Measurements from ENCODE around the gene TJAP1. TPM values are rescaled to one million over a fixed set of nuclear protein-coding genes. Genes with fewer than 3 reads are reported as not detected.

The TJAP1 gene
- total and polyA plus RNA-seq, 8 donors: 12.9 to 44.5 (median 17.3) TPM

GRCh38 chr6:43445576-43445975, 31.8 kb upstream of the TJAP1 start:
- Histone ChIP-seq H3K9me3 (no peaks in the 10 kb centered on the region), H3K27me3 (no peaks in the 10 kb centered on the region), H3K27ac (no peak overlapping the region), H3K36me3 (peaks cover 0 to 27% (median 24%) of the 10 kb centered on the region in 3 donors), H3K4me1 (no peaks in the 10 kb centered on the region), H3K4me3 (no peak overlapping the region)
- ATAC-seq (peak in 1 of 4 donors; percentile 18), DNase-seq (peak in 1 of 6 donors; percentile 51), FAIRE-seq (no peak)
- WGBS, 2 donors: 89 to 91% methylated on average over 16 of the region's 16 CpGs
- intact Hi-C loops (cut with DNase I): no loop called here
- no peak for TF ChIP-seq CTCF (IDR thresholded peaks at IDR 0.05)

- WGBS, 2 donors: 93% methylated on average over 16 of the region's 16 CpGs
- Histone ChIP-seq H3K27ac (no peak overlapping the region), H3K27me3 (no peaks in the 10 kb centered on the region), H3K4me1 (no peaks in the 10 kb centered on the region), H3K36me3 (peaks cover 0 to 31% (median 19%) of the 10 kb centered on the region in 3 donors), H3K9me3 (no peaks in the 10 kb centered on the region), H3K4me3 (no peak overlapping the region)
- DNase-seq (peak in 1 of 6 donors; percentile 51), ATAC-seq (no peak), FAIRE-seq (no peak)
- intact Hi-C loops (cut with DNase I): no loop called here
- no peak for TF ChIP-seq CTCF (IDR thresholded peaks at IDR 0.05)
Measured at GRCh38 chr6:43447604-43448003, 29.8 kb upstream of the TJAP1 start.

GRCh38 chr6:43448916-43449315, 28.5 kb upstream of the TJAP1 start:
- WGBS, 2 donors: 90 to 93% methylated on average over 4 of the region's 4 CpGs
- no peaks in the 10 kb centered on the region for H3K27me3 ChIP-seq
- H3K9me3 ChIP-seq: no peaks in the 10 kb centered on the region
- ATAC-seq (no peak), DNase-seq (peak in 1 of 6 donors; percentile 24), FAIRE-seq (no peak)
- no peak overlapping the region for H3K27ac ChIP-seq
- no peak overlapping the region for H3K4me3 ChIP-seq
- intact Hi-C loops (cut with DNase I): no loop called here
- TF ChIP-seq CTCF (IDR thresholded peaks at IDR 0.05): no peak
- H3K4me1 ChIP-seq: no peaks in the 10 kb centered on the region
- peaks cover 0 to 31% (median 16%) of the 10 kb centered on the region in 3 donors for H3K36me3 ChIP-seq

- no peak for TF ChIP-seq CTCF (IDR thresholded peaks at IDR 0.05)
- Histone ChIP-seq H3K36me3 (peaks cover 0 to 31% (median 5%) of the 10 kb centered on the region in 3 donors), H3K27me3 (no peaks in the 10 kb centered on the region), H3K4me3 (no peak overlapping the region), H3K4me1 (peaks cover 0 to 2% (median 0%) of the 10 kb centered on the region in 3 donors), H3K9me3 (no peaks in the 10 kb centered on the region), H3K27ac (no peak overlapping the region)
- intact Hi-C loops (cut with DNase I): loop anchor here in 2 of 3 donors (5.0 to 10.0 kb wide), 2 partner anchors 54 to 57 kb away; no protein-coding TSS in a partner anchor
- ATAC-seq: no peak
- WGBS, 2 donors: 93% methylated on average over 13 of the region's 13 CpGs
- peak in 1 of 6 donors; percentile 65 for DNase-seq
- FAIRE-seq: no peak
Measured at GRCh38 chr6:43450699-43451131, 26.7 kb upstream of the TJAP1 start.

- intact Hi-C loops (cut with DNase I): loop anchor here in 2 of 3 donors (5.0 to 10.0 kb wide), 2 partner anchors 53 to 56 kb away; no protein-coding TSS in a partner anchor
- Histone ChIP-seq H3K27me3 (no peaks in the 10 kb centered on the region), H3K36me3 (peaks cover 0 to 31% (median 0%) of the 10 kb centered on the region in 3 donors), H3K4me3 (no peak overlapping the region), H3K9me3 (no peaks in the 10 kb centered on the region), H3K27ac (no peak overlapping the region), H3K4me1 (peaks cover 0 to 3% (median 0%) of the 10 kb centered on the region in 3 donors)
- FAIRE-seq: no peak
- ATAC-seq: no peak
- no peak for TF ChIP-seq CTCF (IDR thresholded peaks at IDR 0.05)
- DNase-seq: peak in 1 of 6 donors; percentile 9
- WGBS, 2 donors: 84 to 91% methylated on average over 4 of the region's 4 CpGs
Measured at GRCh38 chr6:43451348-43451747, 26.0 kb upstream of the TJAP1 start.

All from pancreas (tissue), 10 donors.